Liver (tissue), 3 donors: Measurements from ENCODE around the gene SGSM1.

Experiments used
- CTCF ChIP-seq: fragments of 150-350 bp; IDR thresholded peaks from 2 replicates; pipeline ENCODE4 v1.5.1; 2017; ENCODE audit warnings: improper control_type of control experiment, low read depth, low read length; ENCODE audit not compliant: missing input control
- EGR1 ChIP-seq, 2 donors: IDR thresholded peaks; 2 replicates each; pipeline ENCODE4 v1.6.1; 2016 to 2018; ENCODE audit warnings: antibody characterized with exemption in 2 of 2, low read depth in 2 of 2
- JUND ChIP-seq, 2 donors: IDR thresholded peaks; 2 replicates each; pipeline ENCODE4 v1.6.1; 2016; ENCODE audit warnings: antibody characterized with exemption in 2 of 2
- REST ChIP-seq: IDR thresholded peaks from 2 replicates; pipeline ENCODE4 v1.6.1; 2016; ENCODE audit warnings: antibody characterized with exemption, mild to moderate bottlenecking
- SP1 ChIP-seq: IDR thresholded peaks from 2 replicates; pipeline ENCODE4 v1.6.1; 2018; ENCODE audit warnings: antibody characterized with exemption, mild to moderate bottlenecking
- TAF1 ChIP-seq: conservative IDR thresholded peaks from 2 replicates; pipeline ENCODE4 v1.6.1; 2016; ENCODE audit warnings: antibody characterized with exemption, mild to moderate bottlenecking
- donor health status: healthy.
- donor health status: healthy.

- no peak for TF ChIP-seq CTCF
- no peak for TF ChIP-seq SP1
- TF ChIP-seq TAF1: no peak
- no peak for TF ChIP-seq REST
- TF ChIP-seq JUND (IDR thresholded peaks at IDR 0.05): no peak
- TF ChIP-seq EGR1 (IDR thresholded peaks at IDR 0.05; ENCODE audit: low read depth in 2 of 2): no peak
These were observed 147.5 kb downstream of the SGSM1 start for GRCh38 chr22:24953384-24954113.
